Stimulated activated CD8-positive, alpha-beta memory T cell treated with anti-CD3 and anti-CD28 coated beads, Interleukin-7, amount 100 ng/mL, for 24 hours (primary cell): Measurements from ENCODE around the gene FLT1.

Experiments
- DNase-seq: peaks from one replicate; pipeline ENCODE4 v3.0.0-alpha.2; 2020; ENCODE audit warnings: low read depth

The FLT1 gene

DNA sequence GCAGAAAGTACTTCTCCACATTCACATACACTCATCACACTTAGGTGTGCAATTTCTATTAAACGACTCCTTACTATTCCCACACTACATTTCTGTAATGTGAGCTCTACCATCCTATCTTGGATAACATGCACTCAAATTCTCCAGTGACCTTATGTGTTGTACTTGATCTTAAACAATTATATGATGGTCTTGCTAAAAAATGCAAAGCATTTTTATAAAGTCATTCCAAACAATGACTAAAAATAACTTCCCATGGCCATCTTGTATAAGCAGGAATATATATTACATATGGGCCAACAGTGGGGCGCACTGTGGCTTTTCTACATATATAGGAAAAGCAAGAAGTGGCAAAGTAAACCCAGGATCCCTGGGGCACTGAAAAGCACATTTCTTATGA, 155.5 kb downstream of the FLT1 start:
- DNase-seq: no peak

DNA sequence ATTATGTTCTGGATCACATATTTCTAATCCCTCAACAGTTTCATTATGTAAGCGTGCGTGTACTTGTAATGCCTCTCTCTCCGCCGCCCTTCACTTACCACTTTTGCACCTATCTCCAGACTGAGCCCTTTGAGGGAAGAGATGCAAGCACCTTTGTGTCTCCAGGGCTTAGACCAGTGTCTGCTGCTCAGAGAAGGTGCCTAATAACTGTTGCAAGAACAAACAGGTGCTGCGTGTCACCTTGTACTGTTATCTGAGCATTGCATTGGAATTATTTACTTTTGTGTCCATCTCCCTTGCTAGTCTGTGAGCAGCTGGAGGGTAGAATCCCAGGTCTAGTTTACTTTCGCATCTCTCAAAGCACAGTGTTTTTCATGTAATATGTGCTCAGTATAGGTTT, 156.2 kb downstream of the FLT1 start:
- no peak for DNase-seq

DNA sequence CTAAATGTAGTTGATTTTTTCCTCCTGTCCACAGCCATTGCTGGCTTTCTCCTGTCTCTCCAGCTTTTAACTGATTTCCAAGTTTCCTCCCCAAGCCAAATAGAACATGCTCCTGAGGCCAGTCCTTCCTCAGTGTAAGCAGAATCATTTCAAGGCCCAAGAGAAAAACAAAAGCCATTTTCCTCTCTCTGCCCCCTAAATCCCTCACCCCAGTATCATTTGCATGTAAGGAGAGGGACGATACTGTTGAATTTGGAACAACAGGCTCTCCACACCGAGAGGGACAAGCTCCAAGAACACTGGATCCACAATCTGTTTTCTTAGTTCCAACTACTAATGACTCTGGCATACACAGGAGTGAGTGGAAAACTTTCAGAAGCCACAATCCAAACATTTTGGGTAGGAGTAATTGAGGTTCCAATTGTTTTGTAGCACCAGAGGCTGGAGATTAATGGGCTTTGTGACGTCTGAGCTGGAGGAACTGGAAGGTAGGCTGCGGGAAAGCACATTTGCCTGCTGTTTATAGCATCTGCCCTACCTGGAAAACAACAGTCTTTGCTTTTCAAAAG, 156.8 kb downstream of the FLT1 start:
- DNase-seq: no peak

DNA sequence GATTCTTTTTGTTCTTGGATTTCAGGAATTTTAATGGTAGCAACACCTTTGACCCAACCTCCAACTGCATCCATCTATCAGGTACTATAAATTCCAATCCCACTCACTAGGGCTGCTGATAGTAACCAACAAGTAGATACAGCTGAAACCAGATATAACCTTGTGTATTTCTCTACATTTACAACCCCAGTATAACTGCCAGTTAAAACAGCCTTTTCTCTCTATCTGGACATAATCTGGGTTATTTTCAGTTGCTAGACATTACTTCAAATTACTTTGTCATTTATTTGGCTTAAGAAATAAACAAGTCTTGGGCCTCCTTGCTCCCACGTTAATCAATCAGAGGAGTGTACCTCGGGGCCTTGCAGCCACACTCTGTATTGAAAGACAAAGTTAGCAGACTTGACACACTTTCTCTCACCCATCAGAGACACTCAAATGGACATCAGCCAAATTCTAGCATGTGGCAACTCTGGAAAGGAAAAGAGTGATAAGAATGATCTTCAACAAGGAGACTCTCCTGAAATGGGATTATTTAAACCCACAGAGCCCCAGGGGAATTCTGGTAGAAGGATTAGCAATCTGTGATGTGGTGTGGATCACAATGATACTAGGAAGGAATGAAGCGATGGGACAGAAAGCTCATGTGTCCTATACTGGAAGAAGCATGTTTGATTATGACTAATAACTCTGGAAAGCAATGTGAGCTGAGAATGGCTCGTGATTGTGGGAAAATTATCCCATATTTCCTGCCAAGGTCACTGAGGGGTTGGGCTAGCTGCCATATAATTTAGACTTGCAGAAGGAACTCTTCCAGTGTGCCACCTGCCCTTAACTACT, 157.5 kb downstream of the FLT1 start:
- DNase-seq: no peak

DNA sequence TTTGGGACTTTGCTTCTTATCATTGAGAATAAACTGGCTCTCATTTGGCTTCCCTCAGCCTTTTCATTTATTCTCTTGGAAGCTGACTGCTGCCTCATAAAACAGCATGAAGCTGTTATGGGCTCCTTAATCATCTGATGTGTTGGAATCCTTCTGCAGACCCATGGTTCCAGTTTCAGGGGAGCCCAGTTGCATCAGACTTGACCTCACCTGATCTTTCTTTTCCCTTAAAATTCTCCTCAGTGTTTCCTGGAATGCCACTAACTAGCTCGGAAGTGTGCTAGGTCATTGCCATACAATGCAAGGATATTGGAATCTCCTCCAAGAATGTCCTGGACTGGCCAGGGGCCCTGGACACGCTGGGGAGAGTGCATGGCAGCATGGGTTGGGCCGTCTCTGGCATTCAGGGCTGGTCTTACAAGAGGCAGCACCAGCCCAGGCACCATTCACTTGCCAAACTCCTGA, 158.7 kb downstream of the FLT1 start:
- no peak for DNase-seq

DNA sequence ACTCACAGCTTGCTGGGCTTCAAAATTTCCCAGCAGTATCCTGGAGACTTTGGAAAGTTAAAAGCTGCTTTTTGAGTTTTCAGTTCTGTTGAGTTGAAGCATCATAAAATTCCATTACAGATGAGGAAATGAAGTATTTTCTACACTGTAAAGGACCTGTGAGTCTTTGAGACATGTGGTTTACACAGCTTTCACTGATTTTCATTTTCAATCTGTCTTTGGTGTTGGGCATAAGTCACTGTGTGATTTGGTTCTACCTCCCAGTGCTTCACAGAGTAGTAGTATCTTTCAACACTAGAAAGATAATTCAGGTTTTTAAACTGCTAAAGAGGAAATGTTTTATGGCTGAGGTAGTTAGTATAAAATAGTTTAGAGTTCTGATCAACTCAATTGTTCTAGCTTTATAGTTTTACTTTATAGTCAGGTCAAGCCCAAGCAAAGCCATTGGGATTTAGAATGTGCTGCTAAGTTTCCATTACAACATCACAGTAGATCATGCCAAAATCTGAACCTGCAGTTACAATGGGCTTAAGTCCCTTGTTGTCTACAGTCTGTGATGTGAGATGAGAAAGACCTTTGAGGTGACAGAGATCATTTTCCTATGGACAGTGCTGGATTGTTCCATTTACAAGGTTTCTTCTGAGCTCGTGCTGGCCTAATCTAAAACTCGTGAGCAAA, 161.6 kb downstream of the FLT1 start:
- no peak for DNase-seq

DNA sequence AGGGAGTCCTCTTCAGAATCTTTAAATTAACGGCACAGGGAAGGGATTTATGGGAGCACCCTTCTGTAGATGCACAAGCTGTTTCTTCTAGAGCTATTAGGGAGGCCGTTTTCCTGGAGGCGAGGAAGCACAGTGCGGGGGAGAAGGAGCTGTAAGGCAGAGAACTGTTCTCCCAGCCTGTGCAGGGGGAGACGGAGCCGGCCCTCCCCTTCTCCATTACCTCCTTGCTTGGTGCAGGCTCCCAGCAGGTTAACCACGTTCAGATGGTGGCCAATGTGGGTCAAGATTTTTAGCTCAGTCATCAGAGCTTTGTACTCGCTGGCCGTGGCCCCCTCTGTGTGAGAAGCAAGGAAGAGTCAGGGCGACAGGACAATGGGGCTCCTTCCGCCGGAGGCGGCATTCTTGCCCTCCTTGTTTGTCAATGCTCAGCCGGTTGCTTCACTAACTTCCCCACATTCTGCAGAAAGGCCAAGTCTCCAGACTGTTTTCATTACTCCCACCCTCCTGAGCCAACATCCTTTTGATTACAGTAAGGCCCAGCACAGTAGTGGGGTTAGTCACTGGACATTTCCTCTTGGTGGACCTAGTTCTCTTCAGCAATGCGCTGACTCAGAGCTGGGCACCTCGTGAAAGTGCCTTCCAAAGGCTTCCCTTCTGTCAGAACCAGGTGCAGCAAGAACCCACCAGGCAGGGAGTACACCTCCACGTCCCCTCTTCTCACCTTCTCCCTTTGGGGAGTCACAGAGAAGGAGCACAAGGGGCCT, 165.4 kb downstream of the FLT1 start:
- no peak for DNase-seq

DNA sequence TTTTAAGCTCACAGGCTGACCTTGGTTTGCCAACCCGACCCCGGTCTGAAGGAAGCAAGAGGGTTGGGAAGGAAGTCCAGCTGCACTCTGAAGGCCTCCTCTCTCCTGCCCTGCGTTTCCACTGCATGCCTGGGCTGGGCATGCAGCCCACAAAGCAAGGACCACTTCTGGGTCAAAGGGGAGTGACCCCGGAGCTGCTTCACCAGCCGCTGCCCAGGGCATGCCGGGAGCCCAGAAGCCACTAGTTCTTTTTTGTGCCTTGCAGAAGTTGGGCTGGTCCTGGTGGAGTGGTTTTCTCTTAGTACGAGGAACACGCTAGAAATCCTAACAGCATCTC, 166.7 kb downstream of the FLT1 start:
- no peak for DNase-seq

DNA sequence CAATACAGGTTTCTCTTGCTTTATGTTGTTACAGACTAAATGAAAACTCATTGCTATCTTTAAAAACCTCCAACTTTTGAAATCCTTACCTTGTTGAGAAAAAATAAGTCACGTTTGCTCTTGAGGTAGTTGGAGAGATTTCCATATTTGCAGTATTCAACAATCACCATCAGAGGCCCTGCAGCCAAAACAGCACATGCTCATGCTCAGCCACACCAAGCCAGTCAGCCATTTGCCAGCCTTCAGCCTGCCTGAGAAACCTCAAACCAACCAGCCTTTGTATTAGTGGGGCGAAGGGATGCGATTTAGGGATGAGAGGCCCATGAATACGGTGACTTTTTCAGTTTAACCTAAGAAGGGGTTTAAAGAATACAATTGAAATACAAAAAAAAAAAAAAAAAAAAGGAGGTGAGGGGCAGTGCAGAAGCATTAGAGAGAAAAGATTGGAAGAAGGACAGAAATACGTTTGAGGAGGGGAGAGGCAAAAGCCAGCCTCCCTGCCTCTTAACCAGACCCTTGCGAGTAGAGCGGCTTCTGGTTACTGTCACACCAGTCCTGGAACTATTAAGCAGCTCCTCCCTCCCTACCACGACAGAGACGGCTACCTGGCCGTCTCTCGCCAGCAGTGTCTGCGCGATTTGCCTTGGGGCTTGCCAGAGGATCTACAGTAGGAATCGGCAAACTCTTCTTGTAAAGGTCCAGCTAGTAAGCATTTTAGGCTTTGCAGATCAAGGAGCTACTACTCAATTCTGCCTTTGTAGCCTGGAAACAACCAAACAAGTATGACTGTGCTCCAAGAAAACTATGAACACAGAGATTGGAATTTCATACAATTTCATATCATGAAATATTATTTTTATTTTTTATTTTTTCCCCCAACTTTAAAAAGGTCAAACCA, 167.3 kb downstream of the FLT1 start:
- DNase-seq: no peak

DNA sequence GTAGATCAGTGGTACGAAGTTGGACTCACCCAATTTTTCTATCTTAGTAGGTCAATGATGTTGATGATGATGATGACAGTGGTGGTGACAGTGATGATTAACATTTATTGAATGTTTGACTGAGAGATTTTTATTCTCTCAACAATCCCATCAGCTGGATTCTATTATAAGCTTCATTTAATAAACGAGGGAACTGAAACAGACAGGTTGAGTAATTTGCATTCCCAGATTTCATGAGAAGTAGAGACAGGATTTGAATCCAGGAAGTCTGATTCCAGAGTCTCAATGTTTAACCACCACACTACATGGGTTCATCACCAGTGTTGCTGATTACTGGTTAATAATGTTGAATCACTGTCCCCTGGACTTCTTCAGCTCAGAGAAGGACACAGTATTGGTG, 168.9 kb downstream of the FLT1 start:
- DNase-seq: no peak

DNA sequence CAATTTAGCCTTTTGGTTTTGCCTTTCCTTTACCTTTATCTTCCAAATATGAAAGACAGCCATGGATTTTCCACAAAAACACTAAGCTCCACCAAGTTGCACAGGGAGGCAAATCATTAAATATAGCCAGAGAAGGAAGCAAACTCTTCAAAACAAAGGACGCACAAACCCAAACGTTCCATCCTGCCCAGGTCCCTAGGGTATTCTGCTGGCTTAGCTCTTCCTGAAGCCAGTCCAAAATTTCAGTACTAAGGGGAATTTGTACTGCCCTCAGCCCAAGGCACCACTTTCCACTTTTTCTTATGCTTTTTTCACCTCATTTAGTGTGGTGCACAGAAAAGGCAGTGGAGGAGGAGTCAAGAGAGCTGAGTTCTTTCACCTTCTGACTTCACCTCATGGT, 169.9 kb downstream of the FLT1 start:
- DNase-seq: no peak

DNA sequence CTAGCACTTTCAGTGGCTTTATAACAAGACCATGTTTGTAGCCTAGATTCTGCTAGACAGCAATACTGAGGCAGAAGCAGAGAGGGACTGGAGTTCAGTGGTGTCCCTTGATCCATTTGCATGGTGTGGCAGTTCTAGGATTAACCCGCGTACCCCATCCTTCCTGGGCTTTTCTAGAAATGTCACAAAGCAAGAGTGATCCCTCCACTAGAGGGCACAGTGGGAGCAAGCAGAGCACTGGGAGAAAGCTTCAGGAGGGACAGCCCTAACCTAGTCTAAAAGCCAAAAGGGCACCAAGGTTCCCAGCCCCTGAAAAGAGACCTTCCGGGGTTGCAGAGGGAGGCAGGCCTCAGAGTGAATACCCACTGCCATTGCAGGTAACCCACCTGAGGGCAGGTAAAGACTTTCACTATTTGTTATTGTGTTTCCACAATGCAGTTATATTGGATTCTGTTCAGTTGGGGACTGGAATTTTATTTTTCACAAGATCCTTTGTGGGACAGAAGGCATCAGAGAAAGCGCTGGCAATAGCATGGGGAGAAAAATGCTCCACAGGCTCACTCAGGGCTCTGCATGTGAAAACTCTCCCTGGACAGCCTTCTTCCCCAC, 170.6 kb downstream of the FLT1 start:
- peak; percentile 27 for DNase-seq

DNA sequence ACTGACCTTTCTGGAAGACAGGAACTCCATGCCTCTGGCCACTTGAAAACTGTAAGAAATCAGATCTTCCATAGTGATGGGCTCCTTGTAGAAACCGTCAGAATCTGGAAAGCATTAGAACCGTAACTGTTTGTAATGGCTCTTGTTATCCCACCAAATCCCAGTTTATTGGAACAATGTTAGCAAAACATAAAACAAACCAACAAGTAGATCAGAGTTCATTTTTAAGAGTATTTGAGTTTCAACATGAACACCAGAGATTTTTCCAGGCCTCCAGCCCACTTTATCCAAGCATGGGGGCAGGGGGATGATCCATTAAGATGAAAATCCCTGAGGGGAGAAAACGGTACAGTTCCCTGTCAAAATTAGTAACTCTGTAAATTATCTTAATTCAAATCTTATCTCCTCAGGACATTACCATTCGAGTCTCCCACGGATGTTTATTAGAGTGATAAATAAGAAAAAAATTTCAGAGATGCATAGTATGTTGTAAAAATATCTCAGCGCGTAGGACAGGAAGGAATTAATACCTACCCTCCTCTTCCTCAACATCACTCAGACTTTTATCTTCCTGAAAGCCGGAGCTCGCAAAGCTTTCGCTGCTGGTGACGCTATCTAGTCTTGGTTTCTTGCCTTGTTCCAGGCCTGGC, 172.5 kb downstream of the FLT1 start:
- no peak for DNase-seq

DNA sequence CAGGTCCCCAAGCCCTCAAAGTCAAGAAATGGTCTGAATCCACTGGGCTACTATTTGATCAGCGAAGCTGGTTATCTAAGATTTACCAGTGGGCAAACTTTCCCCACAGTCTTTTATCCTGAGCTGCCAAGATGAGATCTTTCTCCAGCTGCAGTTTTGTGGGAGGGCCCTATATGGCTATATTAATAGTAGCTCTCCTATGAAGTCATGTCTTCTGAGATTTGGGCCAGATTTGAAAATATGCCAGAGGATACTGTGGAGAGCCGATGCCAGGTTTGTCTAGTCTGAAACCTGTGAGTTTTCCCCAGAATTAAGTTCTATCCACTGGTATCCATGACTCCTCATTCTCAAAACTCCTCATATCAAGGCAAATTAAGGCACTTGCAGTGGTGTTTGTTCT, 173.2 kb downstream of the FLT1 start:
- DNase-seq: no peak

DNA sequence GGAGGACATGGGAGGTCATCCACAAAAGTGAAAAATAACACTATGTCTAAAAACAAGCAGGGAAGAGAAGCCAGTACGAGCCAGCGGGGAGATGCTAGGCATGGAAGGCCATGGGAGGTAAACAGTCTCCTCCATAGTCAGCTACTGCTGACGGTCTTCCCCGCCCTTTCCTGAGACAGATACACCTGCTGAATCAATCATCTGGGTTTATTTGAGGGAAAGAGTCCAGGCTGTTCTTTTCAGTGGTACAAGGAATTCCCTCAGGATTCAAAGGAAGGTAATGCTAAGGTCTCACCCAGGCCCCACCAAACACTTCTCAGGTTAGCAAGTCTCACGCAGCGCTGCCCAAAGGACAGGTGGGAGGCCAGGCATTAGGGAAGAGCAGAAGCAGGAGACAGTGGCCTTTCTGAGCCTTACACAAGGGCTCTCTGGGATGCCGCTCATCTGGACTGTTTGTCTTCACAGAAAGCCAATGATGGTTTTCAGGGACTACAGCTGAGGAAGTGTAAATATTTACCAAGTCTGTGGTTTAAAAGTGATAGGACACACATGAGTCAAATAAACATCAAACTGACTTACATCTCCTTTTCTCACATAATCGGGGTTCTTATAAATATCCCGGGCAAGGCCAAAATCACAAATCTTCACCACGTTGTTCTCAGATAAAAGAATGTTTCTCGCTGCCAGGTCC, 173.9 kb downstream of the FLT1 start:
- no peak for DNase-seq

DNA sequence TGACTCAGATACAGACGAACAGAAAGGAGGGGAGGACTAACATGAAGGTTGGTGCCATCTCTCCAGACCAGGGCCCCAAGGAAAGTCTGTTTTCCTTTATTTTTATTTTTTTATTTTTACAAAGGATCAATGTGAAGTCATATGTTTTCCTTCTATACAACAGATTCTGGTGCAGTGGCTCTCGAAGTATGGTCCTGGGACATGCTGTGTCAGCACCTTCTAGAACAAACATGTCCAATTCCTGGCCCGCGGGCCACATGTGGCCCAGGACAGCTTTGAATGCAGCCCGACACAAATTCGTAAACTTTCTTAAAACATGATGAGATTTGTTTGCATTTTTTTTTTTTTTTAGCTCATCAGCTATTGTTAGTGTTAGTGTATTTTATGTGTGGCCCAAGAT, 174.7 kb downstream of the FLT1 start:
- no peak for DNase-seq

DNA sequence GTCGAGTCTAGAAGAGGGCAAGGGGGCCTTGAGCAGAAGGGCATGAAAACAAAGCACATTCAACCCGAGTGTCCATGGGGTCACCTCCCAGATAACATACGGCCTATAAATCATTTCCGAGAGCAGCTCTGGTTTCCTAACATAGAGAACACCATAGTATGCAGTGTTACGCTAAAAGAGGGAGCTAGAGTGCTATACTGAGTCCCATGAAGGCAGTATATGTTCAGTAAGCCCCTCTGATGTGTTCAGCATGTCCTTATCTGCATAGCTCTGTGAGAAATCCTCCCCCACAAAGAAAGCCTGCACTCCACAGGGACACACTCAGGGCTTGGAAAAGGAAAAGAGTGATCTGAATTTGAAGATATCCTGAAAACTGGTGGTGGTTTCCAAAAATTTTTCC, 175.4 kb downstream of the FLT1 start:
- no peak for DNase-seq

DNA sequence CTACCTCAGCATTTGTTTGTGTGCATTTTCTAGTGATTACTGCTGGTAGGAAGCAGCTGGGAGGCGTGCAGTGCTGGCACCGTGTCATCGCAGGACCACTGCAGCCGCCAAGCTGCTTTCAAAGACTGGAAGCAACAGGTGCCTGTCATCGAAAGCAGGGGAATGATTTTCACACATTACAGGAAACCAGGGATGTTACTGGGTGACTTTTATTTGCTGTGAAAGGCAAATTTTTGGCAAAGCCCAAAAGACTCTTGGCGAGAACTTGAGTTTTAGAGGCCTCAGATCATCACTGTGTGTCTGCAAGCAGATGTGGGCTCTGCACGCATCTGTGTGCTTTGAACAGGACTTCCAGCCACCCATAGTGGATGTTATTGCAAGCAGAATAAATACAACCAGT, 176.4 kb downstream of the FLT1 start:
- DNase-seq: no peak

DNA sequence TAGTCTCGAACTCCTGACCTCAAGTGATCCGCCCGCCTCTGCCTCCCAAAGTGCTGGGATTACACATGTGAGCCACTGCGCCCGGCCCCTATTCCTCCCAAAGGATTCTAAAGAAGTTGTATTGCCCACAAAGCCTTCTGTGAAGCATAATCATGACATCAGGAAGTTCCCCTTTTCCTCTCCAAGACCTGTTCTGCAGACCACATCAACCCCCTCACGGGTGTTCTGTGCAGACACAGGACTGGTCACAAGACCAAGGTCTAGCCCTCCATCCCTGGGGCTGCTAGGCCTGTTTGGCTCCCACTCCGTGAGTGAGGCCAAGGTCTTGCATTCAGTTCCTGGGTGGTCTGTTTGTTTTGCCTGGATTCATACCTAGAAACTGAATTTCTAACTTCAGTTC, 178.1 kb downstream of the FLT1 start:
- no peak for DNase-seq

DNA sequence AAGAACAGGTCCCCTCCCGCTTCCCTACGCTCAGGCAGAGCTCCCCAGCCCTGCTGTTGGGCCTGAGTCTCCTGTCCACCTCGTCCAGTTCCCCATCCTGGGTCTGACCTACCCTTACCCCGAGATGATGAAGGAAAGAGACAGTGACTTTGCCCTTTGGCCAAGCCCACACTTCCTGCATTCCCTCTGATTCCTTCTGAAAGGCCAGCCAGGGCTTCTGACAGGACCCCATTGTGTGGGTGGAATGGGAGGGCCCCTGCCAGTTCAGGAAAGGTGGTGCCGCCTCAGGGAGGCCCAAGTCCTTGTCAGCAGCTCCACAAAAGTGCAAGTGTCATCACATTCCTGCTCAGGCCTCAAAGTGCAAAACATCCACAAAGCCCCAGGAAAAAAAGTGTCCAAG, 178.8 kb downstream of the FLT1 start:
- DNase-seq: no peak
